BE2C (cell line): ENCODE data around the gene ZNF91.
A peak's percentile ranks its signal among the peaks of the same experiment; 100 is the strongest.
"Not testable (repeated sequence)": the region's sequence is repeated elsewhere in the genome, so short reads cannot be mapped to it uniquely, and the experiment has no call there.

Source experiments
- DNase-seq: peaks from one replicate; pipeline ENCODE4 v3.0.0-alpha.2; 2020
- H3K27me3 ChIP-seq: fragments of 250-450 bp; sonication (Bioruptor Pico); 2 replicates; pipeline ENCODE4 v1.5.1; 2020; ENCODE audit warnings: mild to moderate bottlenecking
- H3K36me3 ChIP-seq: fragments of 250-450 bp; sonication (Bioruptor Pico); 2 replicates; pipeline ENCODE4 v1.5.1; 2020; ENCODE audit warnings: mild to moderate bottlenecking
- H3K4me1 ChIP-seq: fragments of 250-450 bp; sonication (Bioruptor Pico); 2 replicates; pipeline ENCODE4 v1.5.1; 2020
- H3K4me3 ChIP-seq: 2 replicates; pipeline ENCODE4 v1.5.1; 2011; ENCODE audit warnings: low read depth, low read length
- H3K9me3 ChIP-seq: fragments of 250-450 bp; sonication (Bioruptor Pico); 2 replicates; pipeline ENCODE4 v1.5.1; 2020
- CTCF ChIP-seq: IDR thresholded peaks from 2 replicates; pipeline ENCODE4 v1.5.1; 2012; ENCODE audit warnings: mild to moderate bottlenecking, low read depth, low read length

ZNF91 gene

GRCh38 chr19:23436318-23436717, 41.0 kb upstream of the ZNF91 start:
- H3K27me3 ChIP-seq: no peaks in the 10 kb centered on the region
- peak; percentile 57 for TF ChIP-seq CTCF
- no peak overlapping the region for H3K4me3 ChIP-seq
- H3K4me1 ChIP-seq: no peaks in the 10 kb centered on the region
- H3K36me3 ChIP-seq: no peaks in the 10 kb centered on the region
- H3K9me3 ChIP-seq: no peaks in the 10 kb centered on the region
- DNase-seq: peak; percentile 35

DNA sequence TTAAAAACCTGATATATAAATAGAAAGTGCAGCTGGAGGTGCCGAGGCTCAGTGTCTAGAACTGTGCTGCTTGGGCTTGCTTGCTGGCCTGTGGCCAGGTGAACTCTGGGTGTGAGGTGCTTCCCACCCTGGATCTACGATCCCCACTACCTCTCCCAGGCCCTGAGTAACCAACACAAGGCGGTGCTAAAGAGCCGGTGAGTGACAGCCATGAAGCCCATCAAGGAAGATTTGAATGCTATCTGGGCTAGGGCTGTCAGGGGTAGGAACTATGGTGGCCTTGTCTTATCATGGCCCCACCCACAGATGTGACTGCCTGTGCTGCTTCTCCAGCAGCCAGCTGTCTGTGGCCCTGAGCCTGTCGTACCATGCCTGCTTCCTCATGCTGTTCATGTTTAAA, 25.6 kb upstream of the ZNF91 start:
- H3K9me3 ChIP-seq: no peaks in the 10 kb centered on the region
- H3K4me1 ChIP-seq: no peaks in the 10 kb centered on the region
- no peaks in the 10 kb centered on the region for H3K36me3 ChIP-seq
- DNase-seq: no peak
- no peaks in the 10 kb centered on the region for H3K27me3 ChIP-seq
- no peak overlapping the region for H3K4me3 ChIP-seq
- TF ChIP-seq CTCF: no peak

DNA sequence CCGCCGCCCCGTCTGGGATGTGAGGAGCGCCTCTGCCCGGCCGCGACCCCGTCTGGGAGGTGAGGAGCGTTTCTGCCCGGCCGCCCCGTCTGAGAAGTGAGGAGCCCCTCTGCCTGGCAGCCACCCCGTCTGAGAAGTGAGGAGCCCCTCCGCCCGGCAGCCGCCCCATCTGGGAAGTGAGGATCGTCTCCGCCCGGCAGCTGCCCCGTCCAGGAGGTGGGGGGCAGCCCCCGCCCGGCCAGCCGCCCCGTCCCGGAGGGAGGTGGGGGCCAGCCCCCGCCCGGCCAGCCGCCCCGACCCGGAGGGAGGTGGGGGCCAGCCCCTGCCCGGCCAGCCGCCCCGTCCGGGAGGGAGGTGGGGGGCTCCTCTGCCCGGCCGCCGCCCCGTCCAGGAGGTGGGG, 24.0 kb upstream of the ZNF91 start:
- not testable (repeated sequence) for DNase-seq, H3K4me3 ChIP-seq, H3K4me1 ChIP-seq, H3K9me3 ChIP-seq, H3K27me3 ChIP-seq, H3K36me3 ChIP-seq

- H3K4me3 ChIP-seq: peak overlapping the region; percentile 42
- H3K4me1 ChIP-seq: no peaks in the 10 kb centered on the region
- H3K27me3 ChIP-seq: no peaks in the 10 kb centered on the region
- TF ChIP-seq CTCF: no peak
- no peaks in the 10 kb centered on the region for H3K36me3 ChIP-seq
- no peaks in the 10 kb centered on the region for H3K9me3 ChIP-seq
- DNase-seq: peak; percentile 49
Measured at GRCh38 chr19:23415561-23416191, 20.4 kb upstream of the ZNF91 start.

GRCh38 chr19:23415034-23415433, 19.8 kb upstream of the ZNF91 start:
- H3K4me3 ChIP-seq: peak overlapping the region; percentile 42
- no peaks in the 10 kb centered on the region for H3K4me1 ChIP-seq
- TF ChIP-seq CTCF: no peak
- no peak for DNase-seq
- H3K9me3 ChIP-seq: no peaks in the 10 kb centered on the region
- no peaks in the 10 kb centered on the region for H3K36me3 ChIP-seq
- H3K27me3 ChIP-seq: no peaks in the 10 kb centered on the region

DNA sequence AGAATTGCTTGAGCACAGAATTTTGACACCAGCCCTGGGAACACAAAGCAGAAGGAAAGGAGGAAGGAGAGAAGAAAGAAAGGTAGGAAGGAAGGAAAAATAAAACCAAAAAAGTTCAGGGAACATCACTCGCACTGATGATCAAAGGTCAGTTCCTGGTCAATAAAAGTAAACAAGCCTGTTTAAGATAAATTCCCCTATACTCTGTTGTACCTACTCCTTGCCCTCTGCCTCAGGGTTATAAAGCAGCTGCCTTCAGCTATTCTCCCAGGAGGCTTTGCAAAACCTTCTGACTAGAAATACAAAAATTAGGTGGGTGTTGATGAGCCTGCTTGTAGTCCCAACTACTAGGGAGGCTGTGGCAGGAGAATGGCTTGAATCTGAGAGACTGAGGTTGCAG, 14.9 kb upstream of the ZNF91 start:
- Histone ChIP-seq H3K4me1 (no peaks in the 10 kb centered on the region), H3K4me3 (no peak overlapping the region), H3K36me3 (no peaks in the 10 kb centered on the region), H3K9me3 (no peaks in the 10 kb centered on the region; the same call in 1 of the 2 replicates), H3K27me3 (no peaks in the 10 kb centered on the region)
- no peak for DNase-seq
- TF ChIP-seq CTCF: no peak
